Bronchial epithelial cell (primary cell): ENCODE data around the gene CYBB. TPM values are rescaled to one million over a fixed set of nuclear protein-coding genes. Genes with fewer than 3 reads are reported as not detected.

Experiments
- DNase-seq: peaks from one replicate; pipeline ENCODE4 v3.0.0-alpha.2; 2010; ENCODE audit warnings: low read depth
- FAIRE-seq: peaks from 2 replicates; lab custom pipeline; 2011; peaks lifted over from hg19 to GRCh38; lab: Jason Lieb, UNC
- H3K27me3 ChIP-seq: 2 replicates; pipeline ENCODE4 v1.5.1; 2011; ENCODE audit warnings: low read length; ENCODE audit not compliant: control insufficient read depth, insufficient read depth
- H3K36me3 ChIP-seq: 2 replicates; pipeline ENCODE4 v1.5.1; 2011; ENCODE audit warnings: low read length; ENCODE audit not compliant: control insufficient read depth, insufficient read depth
- H3K4me3 ChIP-seq: 2 replicates; pipeline ENCODE4 v1.5.1; 2011; ENCODE audit warnings: mild to moderate bottlenecking, low read depth, low read length, control low read depth
- CTCF ChIP-seq: IDR thresholded peaks from 2 replicates; pipeline ENCODE4 v1.5.1; 2011; ENCODE audit warnings: mild to moderate bottlenecking, moderate library complexity, low read length, control low read depth, inconsistent platforms; ENCODE audit not compliant: insufficient read depth, severe bottlenecking
- total RNA-seq: library from RNA; depleted of rRNA; stranded (reverse); fragments of >200 nt; gene quantifications from 2 replicates; pipeline ENCODE4 v1.2.1, GENCODE V29; 2014

Gene CYBB
- not detected in 2 replicates for total RNA-seq

GRCh38 chrX:37779857-37780256 lies at the start of gene CYBB:
Gene CYBB (plus strand): TSS chrX:37780059. CDS start chrX:37780078, 19 bp downstream.
- no peaks in the 10 kb centered on the region for H3K27me3 ChIP-seq
- TF ChIP-seq CTCF: no peak
- H3K36me3 ChIP-seq: no peaks in the 10 kb centered on the region
- FAIRE-seq: no peak
- H3K4me3 ChIP-seq: no peak within 1 kb of the TSS
- DNase-seq: no peak

GRCh38 chrX:37745354-37745753 lies 34.5 kb upstream of the CYBB start:
- Histone ChIP-seq H3K4me3 (no peak overlapping the region), H3K36me3 (no peaks in the 10 kb centered on the region), H3K27me3 (peaks cover 1% of the 10 kb centered on the region)
- peak; percentile 45 for DNase-seq
- TF ChIP-seq CTCF: peak; percentile 64
- no peak for FAIRE-seq

GRCh38 chrX:37745835-37746217 lies 34.0 kb upstream of the CYBB start:
- peaks cover 1% of the 10 kb centered on the region for H3K27me3 ChIP-seq
- FAIRE-seq (no peak), DNase-seq (no peak)
- TF ChIP-seq CTCF: no peak
- no peaks in the 10 kb centered on the region for H3K36me3 ChIP-seq
- H3K4me3 ChIP-seq: no peak overlapping the region

- no peak for TF ChIP-seq CTCF
- H3K36me3 ChIP-seq: no peaks in the 10 kb centered on the region
- DNase-seq (peak; percentile 13), FAIRE-seq (no peak)
- peaks cover 1% of the 10 kb centered on the region for H3K27me3 ChIP-seq
- H3K4me3 ChIP-seq: no peak overlapping the region
These were observed 33.5 kb upstream of the CYBB start for GRCh38 chrX:37746218-37746941.

DNA sequence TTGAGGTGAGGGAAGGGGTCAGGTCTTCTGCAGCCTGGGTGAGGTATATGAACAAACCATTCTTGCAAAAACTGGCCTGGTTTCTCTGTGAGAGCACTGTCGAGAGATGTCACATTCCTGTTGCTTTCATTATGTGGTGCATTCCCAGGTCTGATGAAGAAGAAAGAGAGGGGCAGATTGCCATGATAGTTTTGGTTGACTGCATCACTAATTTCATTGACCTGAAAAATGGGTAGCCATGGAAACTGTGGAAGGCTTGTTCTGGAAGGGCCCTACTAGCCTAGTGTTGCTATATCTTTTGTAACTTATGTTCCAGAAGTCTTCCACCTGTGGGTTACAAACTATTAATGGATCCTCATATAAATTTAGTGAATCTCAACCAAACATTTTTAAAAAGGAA lies 32.9 kb upstream of the CYBB start:
- FAIRE-seq (no peak), DNase-seq (no peak)
- H3K27me3 ChIP-seq: peaks cover 1% of the 10 kb centered on the region
- TF ChIP-seq CTCF: no peak
- H3K4me3 ChIP-seq: no peak overlapping the region
- H3K36me3 ChIP-seq: no peaks in the 10 kb centered on the region

DNA sequence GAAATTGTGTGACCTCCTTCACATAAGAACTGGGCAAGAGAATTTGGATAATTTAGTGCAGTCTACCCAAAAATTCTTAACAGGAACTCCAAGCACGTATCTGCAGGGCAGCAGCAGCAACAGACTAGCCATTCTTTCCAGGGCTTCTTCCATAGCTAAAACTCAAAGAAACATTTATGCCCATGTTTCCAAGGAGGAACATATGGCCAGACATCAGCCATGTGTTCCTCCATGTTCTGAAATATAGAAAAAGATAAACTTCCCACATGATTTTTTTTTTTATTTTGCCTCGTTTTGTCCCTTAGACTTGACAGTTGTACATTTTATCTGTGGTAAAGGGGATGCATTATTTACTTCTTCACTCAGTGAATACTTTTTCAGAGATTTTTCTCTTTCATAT lies 27.6 kb upstream of the CYBB start:
- Histone ChIP-seq H3K36me3 (no peaks in the 10 kb centered on the region), H3K27me3 (no peaks in the 10 kb centered on the region), H3K4me3 (no peak overlapping the region)
- FAIRE-seq (no peak), DNase-seq (no peak)
- TF ChIP-seq CTCF: no peak
